DOHH2 (cell line): ENCODE measurements around the gene PICALM.

Source experiments
- H3F3A ChIP-seq: fragments of 200-600 bp; sonication (generic), shearing (Covaris generic); 2 replicates; pipeline ENCODE4 v1.6.0; 2016; ENCODE audit warnings: antibody characterized with exemption, mild to moderate bottlenecking; ENCODE audit not compliant: control insufficient read depth, insufficient read depth
- H3K27ac ChIP-seq: fragments of 200-600 bp; sonication (generic); 2 replicates; pipeline ENCODE4 v1.5.1; 2014; ENCODE audit warnings: low read depth, mild to moderate bottlenecking, low read length, moderate library complexity
- H3K27me3 ChIP-seq: fragments of 200-600 bp; sonication (generic); 2 replicates; pipeline ENCODE4 v1.6.1; 2014; ENCODE audit warnings: mild to moderate bottlenecking, low read length, mixed read lengths; ENCODE audit not compliant: control insufficient read depth
- H3K36me3 ChIP-seq: fragments of 200-600 bp; sonication (generic); 2 replicates; pipeline ENCODE4 v1.6.1; 2014; ENCODE audit warnings: mild to moderate bottlenecking, low read length, moderate library complexity, mixed read lengths; ENCODE audit not compliant: control insufficient read depth
- H3K4me1 ChIP-seq: fragments of 200-600 bp; sonication (generic); 2 replicates; pipeline ENCODE4 v1.6.1; 2014; ENCODE audit warnings: mild to moderate bottlenecking, low read length, mixed read lengths; ENCODE audit not compliant: control insufficient read depth
- H3K4me2 ChIP-seq: fragments of 200-600 bp; sonication (generic); 2 replicates; pipeline ENCODE4 v1.6.0; 2014; ENCODE audit warnings: mild to moderate bottlenecking, low read length, moderate library complexity
- H3K4me3 ChIP-seq: fragments of 200-600 bp; sonication (generic); 2 replicates; pipeline ENCODE4 v1.5.1; 2014; ENCODE audit warnings: mild to moderate bottlenecking, low read length, mixed read lengths
- H3K79me2 ChIP-seq: fragments of 200-600 bp; sonication (generic); 2 replicates; pipeline ENCODE4 v1.6.1; 2014; ENCODE audit warnings: mild to moderate bottlenecking, low read length, mixed read lengths; ENCODE audit not compliant: control insufficient read depth
- H3K9me2 ChIP-seq: fragments of 200-600 bp; sonication (generic); replicated peaks from 2 replicates; pipeline ENCODE4 v1.6.1; 2014; ENCODE audit warnings: mild to moderate bottlenecking, low read length, mixed read lengths; ENCODE audit not compliant: control insufficient read depth
- H3K9me3 ChIP-seq: fragments of 200-600 bp; sonication (generic); 2 replicates; pipeline ENCODE4 v1.6.1; 2014; ENCODE audit warnings: antibody characterized with exemption, low read length, mixed read lengths; ENCODE audit not compliant: control insufficient read depth, insufficient read depth
- H4K20me1 ChIP-seq: fragments of 200-600 bp; sonication (generic); 2 replicates; pipeline ENCODE4 v1.6.0; 2014; ENCODE audit warnings: low read depth, mild to moderate bottlenecking, antibody characterized with exemption, low read length, moderate library complexity; ENCODE audit not compliant: control insufficient read depth, insufficient read depth
- CTCF ChIP-seq: fragments of 200-600 bp; sonication (generic); IDR thresholded peaks from one replicate; pipeline ENCODE4 v1.5.1; 2014; ENCODE audit warnings: antibody characterized with exemption, mild to moderate bottlenecking, low read depth, low read length; ENCODE audit not compliant: poor library complexity, severe bottlenecking
- EZH2phosphoT487 ChIP-seq: fragments of 200-600 bp; sonication (generic); IDR thresholded peaks from 2 replicates; pipeline ENCODE4 v1.6.1; 2017; ENCODE audit warnings: borderline replicate concordance, mild to moderate bottlenecking, antibody characterized with exemption, low read length, moderate library complexity, mixed read lengths

Gene PICALM

DNA sequence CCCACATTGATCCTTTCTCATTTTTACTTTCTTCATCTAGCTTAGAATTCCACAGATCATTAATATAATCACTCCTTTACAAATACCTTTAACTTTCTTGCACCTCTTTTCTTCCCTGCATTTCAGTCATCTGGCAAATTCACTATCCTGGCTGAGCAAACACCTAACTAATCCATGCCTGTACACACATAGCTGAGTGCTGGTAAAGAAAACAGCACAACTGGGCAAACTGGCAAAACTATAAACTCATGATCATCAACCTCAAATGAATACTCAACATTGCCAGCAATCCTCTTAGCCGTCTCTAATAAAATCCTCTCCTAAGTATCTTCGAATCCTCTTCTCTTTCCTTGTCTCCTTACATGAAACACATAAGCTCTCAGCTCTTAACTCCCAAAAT, 52.4 kb downstream of the PICALM start:
- Histone ChIP-seq H3K27ac (no peak overlapping the region), H3K9me2 (no peaks in the 10 kb centered on the region), H3K4me3 (no peak overlapping the region), H3K4me2 (no peak overlapping the region), H3K4me1 (no peaks in the 10 kb centered on the region), H4K20me1 (no peaks in the 10 kb centered on the region), H3K79me2 (peaks cover 5% of the 10 kb centered on the region; the same call in 1 of the 2 replicates), H3K36me3 (peaks cover 63% of the 10 kb centered on the region), H3K9me3 (no peaks in the 10 kb centered on the region), H3F3A (peaks cover 5% of the 10 kb centered on the region; the same call in 1 of the 2 replicates), H3K27me3 (no peaks in the 10 kb centered on the region)
- TF ChIP-seq EZH2phosphoT487 = no peak
- TF ChIP-seq CTCF = no peak

DNA sequence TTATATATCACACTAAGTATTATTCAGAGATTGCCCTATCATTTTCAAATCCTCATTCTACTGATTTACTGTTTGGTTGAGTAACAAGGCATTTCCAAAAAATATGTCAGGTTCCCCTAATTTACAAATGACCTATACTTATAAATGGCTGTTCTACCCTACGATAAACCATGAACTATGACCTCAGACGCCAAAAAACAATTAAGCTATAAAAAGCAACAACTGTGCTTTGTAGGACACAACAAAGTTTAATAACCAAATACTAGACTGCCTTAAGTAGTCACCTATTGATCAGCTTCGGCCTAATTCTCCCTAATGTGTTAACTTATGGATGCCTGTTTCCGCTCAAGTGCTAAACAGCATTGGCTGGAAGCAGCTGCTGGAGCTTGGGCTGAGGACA, 53.2 kb downstream of the PICALM start:
- no peak for TF ChIP-seq EZH2phosphoT487
- TF ChIP-seq CTCF = no peak
- H3K27ac ChIP-seq = no peak overlapping the region
- H3F3A ChIP-seq = peaks cover 5% of the 10 kb centered on the region; the same call in 1 of the 2 replicates

DNA sequence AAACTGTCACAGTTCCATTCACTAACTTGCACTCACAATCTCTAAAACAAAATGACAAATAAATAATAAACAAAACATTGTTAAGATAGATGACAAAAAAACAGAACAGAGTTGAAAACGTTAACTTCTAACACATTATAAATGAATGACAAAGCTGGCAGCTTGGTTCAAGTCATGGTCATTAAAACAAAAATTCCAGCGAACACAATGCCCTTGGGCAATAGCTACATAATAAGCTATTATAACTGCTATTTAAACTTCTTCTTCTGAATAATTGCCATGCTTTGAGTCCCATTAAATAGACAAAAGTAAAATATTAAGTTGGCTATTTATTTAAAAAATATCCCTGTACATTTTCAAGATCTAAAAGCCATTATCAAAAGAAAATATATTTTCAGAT, 54.7 kb downstream of the PICALM start:
- Histone ChIP-seq H3K9me2 (no peaks in the 10 kb centered on the region), H3K4me2 (no peak overlapping the region), H3K4me3 (no peak overlapping the region), H3K79me2 (peaks cover 5% of the 10 kb centered on the region; the same call in 1 of the 2 replicates), H3K27ac (no peak overlapping the region), H3K4me1 (no peaks in the 10 kb centered on the region), H4K20me1 (no peaks in the 10 kb centered on the region), H3K27me3 (no peaks in the 10 kb centered on the region), H3K36me3 (peaks cover 59% of the 10 kb centered on the region), H3F3A (peaks cover 5% of the 10 kb centered on the region; the same call in 1 of the 2 replicates), H3K9me3 (no peaks in the 10 kb centered on the region)
- TF ChIP-seq CTCF (no peak), EZH2phosphoT487 (no peak)

More for the DNA sequence above, 53.2 kb downstream of the PICALM start:
- no peak overlapping the region for H3K4me3 ChIP-seq
- H3K4me2 ChIP-seq = no peak overlapping the region
- H3K9me3 ChIP-seq = no peaks in the 10 kb centered on the region
- H3K4me1 ChIP-seq = no peaks in the 10 kb centered on the region
- H3K79me2 ChIP-seq = peaks cover 5% of the 10 kb centered on the region; the same call in 1 of the 2 replicates
- no peaks in the 10 kb centered on the region for H4K20me1 ChIP-seq
- H3K27me3 ChIP-seq = no peaks in the 10 kb centered on the region
- no peaks in the 10 kb centered on the region for H3K9me2 ChIP-seq
- H3K36me3 ChIP-seq = peaks cover 63% of the 10 kb centered on the region
